LNCAP (cell line): ENCODE data around the gene SPX.

Experiments used
- TF ChIP-seq, protein P1 (sequence below): fragments of 450-650 bp; IDR thresholded peaks from 2 replicates; pipeline ENCODE4 v1.5.1; 2017; ENCODE audit warnings: mild to moderate bottlenecking

Gene SPX

DNA sequence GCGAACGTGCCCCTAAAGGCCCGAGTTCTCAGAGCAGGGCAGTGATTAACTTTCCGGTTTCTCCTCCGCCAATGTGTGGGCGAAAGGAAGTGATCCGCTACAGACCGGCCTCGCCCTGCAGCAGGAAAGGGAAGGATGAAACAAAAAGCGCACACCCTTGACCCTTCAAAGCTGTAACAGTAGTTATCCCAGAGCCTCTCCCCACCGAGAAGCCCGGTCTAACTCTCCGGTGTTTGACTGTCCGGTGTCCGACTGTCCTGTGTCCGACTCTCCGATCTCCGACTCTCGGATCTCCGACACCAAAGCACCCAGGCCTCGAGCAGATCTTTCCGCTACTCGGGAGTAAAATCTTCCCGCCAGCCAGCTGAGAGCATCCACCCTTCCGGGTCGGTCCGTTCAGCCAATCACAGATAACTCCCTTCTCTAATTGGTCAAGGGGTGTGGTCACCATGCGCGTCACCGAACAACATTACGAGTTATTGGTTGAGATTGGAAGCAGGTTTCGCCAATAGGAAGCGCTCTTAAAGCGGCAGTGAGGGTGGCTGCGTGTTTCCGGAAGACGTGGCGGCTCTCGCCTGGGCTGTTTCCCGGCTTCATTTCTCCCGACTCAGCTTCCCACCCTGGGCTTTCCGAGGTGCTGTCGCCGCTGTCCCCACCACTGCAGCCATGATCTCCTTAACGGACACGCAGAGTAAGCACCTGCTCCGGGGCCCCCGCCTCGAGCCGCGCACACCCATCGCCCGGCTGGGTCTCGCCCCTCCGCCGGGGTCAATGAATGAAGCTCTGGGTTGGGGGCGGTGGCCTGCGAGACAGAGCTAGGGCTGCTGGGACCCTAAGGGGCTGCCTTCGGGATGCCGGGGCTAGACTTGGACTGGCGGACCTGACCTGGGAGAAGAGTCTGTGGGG is 24.6 kb upstream of the SPX start, which contains the start of the genes GOLT1B and RECQL:
Gene GOLT1B (plus strand): TSS at position 532 of the 906 bp plus-strand sequence. CDS start 135 bp downstream, at position 667.
Gene RECQL (minus strand): TSS at position 378 of the 906 bp plus-strand sequence. CDS start 2,065 bp downstream, outside the sequence.
- TF ChIP-seq, protein P1, sequence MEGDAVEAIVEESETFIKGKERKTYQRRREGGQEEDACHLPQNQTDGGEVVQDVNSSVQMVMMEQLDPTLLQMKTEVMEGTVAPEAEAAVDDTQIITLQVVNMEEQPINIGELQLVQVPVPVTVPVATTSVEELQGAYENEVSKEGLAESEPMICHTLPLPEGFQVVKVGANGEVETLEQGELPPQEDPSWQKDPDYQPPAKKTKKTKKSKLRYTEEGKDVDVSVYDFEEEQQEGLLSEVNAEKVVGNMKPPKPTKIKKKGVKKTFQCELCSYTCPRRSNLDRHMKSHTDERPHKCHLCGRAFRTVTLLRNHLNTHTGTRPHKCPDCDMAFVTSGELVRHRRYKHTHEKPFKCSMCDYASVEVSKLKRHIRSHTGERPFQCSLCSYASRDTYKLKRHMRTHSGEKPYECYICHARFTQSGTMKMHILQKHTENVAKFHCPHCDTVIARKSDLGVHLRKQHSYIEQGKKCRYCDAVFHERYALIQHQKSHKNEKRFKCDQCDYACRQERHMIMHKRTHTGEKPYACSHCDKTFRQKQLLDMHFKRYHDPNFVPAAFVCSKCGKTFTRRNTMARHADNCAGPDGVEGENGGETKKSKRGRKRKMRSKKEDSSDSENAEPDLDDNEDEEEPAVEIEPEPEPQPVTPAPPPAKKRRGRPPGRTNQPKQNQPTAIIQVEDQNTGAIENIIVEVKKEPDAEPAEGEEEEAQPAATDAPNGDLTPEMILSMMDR = no peak

DNA sequence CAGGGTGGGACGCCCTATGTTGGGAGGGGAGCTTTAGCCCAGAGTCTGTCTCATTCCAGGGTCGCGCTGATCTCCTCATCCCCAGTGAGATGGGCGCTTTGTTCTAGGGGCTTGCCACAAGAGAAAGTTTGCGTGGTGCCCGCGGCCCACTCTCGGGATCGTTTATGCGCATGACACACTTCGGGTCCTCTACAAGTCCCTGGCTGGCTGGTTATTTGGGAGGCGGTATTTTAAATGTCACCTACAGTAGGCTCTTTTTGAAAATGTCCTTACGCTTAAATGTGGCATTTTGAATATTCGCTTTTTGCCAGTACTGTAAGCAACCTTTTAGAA is 24.0 kb upstream of the SPX start:
- TF ChIP-seq, protein P1 = no peak

DNA sequence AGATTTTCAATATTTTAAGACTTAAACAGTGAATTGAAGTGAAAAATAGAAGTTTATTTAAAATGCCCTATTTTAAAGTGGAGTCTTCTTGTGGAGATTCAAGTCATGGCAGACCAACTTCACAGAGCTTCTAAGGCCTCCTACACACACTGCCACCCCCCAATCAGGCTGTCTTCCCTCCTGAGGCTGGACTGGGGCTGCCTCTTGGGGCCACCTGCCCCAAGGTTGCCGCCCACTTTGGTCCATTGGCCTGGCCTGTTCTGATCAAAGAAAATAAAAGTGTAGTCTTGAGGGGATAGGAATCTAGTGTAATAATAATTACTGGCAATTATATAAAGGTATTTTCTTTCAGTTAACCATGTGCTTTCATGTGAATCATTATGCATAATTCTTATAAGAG is 23.2 kb upstream of the SPX start:
- TF ChIP-seq, protein P1 = no peak

DNA sequence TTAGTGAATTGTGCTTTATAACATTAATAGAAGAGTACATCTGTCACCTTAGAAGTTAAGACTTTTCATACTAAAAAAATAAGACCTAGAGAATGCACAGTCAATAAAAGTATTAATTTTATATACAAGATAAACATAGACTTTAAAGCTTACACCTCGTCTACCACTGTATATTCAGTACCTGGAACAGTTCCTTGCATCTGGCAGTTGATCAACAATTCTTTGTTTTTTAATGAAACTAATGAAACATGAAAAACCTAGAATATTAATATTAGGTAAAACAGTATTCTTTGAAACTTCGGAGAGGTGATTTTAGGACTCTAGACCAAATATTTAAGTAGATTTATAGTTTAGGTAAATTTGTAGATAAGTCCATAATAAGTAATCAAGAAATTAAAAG is 20.2 kb upstream of the SPX start:
- TF ChIP-seq, protein P1 = no peak

DNA sequence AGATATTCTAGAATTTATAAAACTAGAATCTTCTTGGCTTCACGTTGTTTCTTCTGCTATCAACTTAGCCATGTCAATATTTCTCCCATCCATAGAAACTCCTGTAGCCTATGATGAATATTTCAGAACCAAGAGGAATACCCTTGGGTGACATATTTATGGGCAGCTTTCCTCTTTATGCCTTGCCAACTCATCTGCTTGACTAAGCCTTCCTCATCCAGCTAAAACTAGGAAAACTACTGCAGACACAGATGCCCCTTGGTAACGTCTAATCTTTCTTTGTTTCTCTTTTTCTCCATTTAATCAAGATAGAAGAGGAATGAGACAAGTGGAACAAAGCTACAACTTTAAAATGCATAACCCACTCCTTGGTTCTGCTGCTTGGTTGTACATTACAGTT is 18.2 kb upstream of the SPX start:
- TF ChIP-seq, protein P1 = no peak

DNA sequence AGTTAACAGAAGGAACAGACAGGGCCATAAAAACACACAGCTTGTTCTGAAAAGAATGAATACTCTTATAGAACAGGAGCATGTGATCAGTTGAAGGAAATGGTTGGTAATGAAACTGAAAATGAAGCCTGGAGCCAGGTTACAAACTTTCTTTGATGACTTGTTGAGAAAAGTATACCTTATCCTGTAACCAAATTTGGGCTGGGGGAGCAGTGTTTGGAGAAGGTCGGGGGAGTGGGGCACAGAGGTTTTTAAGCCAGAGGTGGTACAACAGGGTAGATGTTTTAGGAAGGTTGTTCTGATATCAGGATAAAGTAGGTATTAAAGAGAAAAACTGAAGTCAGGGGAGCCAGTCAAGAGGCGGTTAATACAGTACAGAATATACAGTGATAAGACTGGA is 16.3 kb upstream of the SPX start:
- TF ChIP-seq, protein P1 = no peak

DNA sequence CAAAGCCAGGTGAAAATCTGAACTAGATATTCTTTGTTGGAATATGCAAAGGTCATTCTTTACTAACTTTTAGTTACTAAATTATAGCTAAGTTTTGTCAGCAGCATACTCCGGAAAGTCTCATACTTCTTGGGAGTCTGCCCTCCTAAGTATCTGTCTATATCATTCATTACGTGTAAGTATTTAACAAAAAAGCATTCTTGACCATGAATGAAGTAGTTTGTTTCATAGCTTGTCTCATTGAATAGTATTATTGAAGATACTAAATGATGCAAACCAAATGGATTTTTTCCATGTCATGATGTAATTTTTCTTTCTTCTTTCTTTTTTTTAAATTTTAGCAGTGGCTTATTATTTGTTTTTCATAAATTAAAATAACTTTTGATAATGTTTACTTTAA is 9.8 kb upstream of the SPX start:
- TF ChIP-seq, protein P1 = no peak
